OCI-LY3 (cell line): ENCODE measurements around the gene GPER1.

ENCODE experiments used
- EZH2phosphoT487 ChIP-seq: fragments of 200-600 bp; shearing (Covaris generic); IDR thresholded peaks from 2 replicates; pipeline ENCODE4 v1.6.1; 2018; ENCODE audit warnings: antibody characterized with exemption, mixed run types, low read depth
- TF ChIP-seq, protein P1 (sequence below): fragments of 200-600, 300-600 bp; sonication (generic); IDR thresholded peaks from 2 replicates; pipeline ENCODE4 v1.5.1; 2014; ENCODE audit warnings: antibody characterized with exemption, low read length, low read depth

DNA sequence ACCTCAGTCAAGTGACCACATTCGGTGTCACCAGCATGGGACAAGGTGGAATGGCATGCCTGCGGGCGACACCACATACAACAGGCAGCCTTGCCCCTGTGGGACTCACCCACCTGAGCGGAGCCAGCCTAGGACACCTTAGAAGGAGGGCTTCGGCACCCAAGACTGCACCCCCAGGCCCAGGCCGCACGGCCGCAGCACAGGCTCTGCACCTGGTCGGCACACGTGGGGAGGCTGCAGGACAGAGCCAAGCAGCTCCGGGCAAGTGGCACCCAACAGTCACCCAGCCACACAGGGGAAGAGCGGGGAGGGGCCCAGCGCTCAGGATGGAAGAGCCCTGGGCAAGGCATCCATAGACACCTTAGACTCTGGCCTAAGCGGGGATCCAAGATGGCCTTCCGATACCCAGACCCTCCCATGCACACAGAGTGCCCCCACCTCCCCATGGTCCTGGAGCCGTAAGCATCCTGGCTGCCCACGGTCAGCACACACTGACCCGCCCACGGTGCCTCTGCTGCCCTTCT lies 16.1 kb upstream of the GPER1 start:
- TF ChIP-seq, protein P1, sequence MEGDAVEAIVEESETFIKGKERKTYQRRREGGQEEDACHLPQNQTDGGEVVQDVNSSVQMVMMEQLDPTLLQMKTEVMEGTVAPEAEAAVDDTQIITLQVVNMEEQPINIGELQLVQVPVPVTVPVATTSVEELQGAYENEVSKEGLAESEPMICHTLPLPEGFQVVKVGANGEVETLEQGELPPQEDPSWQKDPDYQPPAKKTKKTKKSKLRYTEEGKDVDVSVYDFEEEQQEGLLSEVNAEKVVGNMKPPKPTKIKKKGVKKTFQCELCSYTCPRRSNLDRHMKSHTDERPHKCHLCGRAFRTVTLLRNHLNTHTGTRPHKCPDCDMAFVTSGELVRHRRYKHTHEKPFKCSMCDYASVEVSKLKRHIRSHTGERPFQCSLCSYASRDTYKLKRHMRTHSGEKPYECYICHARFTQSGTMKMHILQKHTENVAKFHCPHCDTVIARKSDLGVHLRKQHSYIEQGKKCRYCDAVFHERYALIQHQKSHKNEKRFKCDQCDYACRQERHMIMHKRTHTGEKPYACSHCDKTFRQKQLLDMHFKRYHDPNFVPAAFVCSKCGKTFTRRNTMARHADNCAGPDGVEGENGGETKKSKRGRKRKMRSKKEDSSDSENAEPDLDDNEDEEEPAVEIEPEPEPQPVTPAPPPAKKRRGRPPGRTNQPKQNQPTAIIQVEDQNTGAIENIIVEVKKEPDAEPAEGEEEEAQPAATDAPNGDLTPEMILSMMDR, result no peak
- TF ChIP-seq EZH2phosphoT487, result no peak
